ENCODE data around the gene COX10. TPM values are rescaled to one million over a fixed set of nuclear protein-coding genes. Genes with fewer than 3 reads are reported as not detected.
"Not testable (repeated sequence)": the region's sequence is repeated elsewhere in the genome, so short reads cannot be mapped to it uniquely, and the experiment has no call there.

COX10 gene
- total RNA-seq, 2 experiments from 2014 or later, result 21.1 to 24.9 TPM

- Histone ChIP-seq H3K79me2 (ENCODE audit: insufficient read depth, low read depth, low read length) (no peaks in the 10 kb centered on the region), H3K36me3 (ENCODE audit: insufficient read depth, low read length) (no peaks in the 10 kb centered on the region), H3K4me3 (ENCODE audit: low read depth, low read length, poor library complexity, severe bottlenecking) (no peak overlapping the region), H3K9me2 (ENCODE audit: insufficient read depth, low read length) (no peaks in the 10 kb centered on the region), H3K4me1 (ENCODE audit: insufficient read depth, low read length, poor library complexity, severe bottlenecking) (no peaks in the 10 kb centered on the region), H3K27ac (ENCODE audit: low read depth, low read length, poor library complexity, severe bottlenecking) (no peak overlapping the region), H4K20me1 (ENCODE audit: insufficient read depth, low read length) (no peaks in the 10 kb centered on the region), H2AFZ (ENCODE audit: low read length) (no peak overlapping the region), H3K4me2 (ENCODE audit: low read length) (no peak overlapping the region), H3K9me3 (ENCODE audit: low read length) (no peaks in the 10 kb centered on the region)
- BruUV-seq (replicated peaks), result no TSS peak
- TF ChIP-seq EZH2phosphoT487 (IDR thresholded peaks at IDR 0.05; ENCODE audit: borderline replicate concordance, low read depth, low read length) (no peak), CTCF (conservative IDR thresholded peaks at IDR 0.05; ENCODE audit: low read length) (no peak)
- ChIA-PET POLR2A (no interaction called here), CTCF (ENCODE audit: unreplicated experiment) (no interaction called here)
- no peak for DNase-seq (ENCODE audit: low spot score)
- intact Hi-C loops (cut with micrococcal nuclease; ENCODE audit: unreplicated experiment), result no loop called here
These were observed 159.6 kb downstream of the COX10 start for GRCh38 chr17:14228903-14229302.

- POLR2A ChIA-PET, result not testable (repeated sequence)
These were observed 161.9 kb downstream of the COX10 start for GRCh38 chr17:14231187-14231586.

GRCh38 chr17:14235047-14235446 lies 165.7 kb downstream of the COX10 start:
- H2AFZ ChIP-seq (ENCODE audit: low read length); intact Hi-C loops (cut with micrococcal nuclease; ENCODE audit: unreplicated experiment); BruUV-seq (replicated peaks); POLR2A ChIA-PET; H3K4me1 ChIP-seq (ENCODE audit: insufficient read depth, low read length, poor library complexity, severe bottlenecking); H4K20me1 ChIP-seq (ENCODE audit: insufficient read depth, low read length); H3K4me2 ChIP-seq (ENCODE audit: low read length); H3K36me3 ChIP-seq (ENCODE audit: insufficient read depth, low read length); H3K4me3 ChIP-seq (ENCODE audit: low read depth, low read length, poor library complexity, severe bottlenecking); CTCF ChIA-PET (ENCODE audit: unreplicated experiment); H3K27ac ChIP-seq (ENCODE audit: low read depth, low read length, poor library complexity, severe bottlenecking); DNase-seq (ENCODE audit: low spot score); H3K9me2 ChIP-seq (ENCODE audit: insufficient read depth, low read length); H3K79me2 ChIP-seq (ENCODE audit: insufficient read depth, low read depth, low read length); H3K9me3 ChIP-seq (ENCODE audit: low read length): not testable (repeated sequence)

More at GRCh38 chr17:14231187-14231586, 161.9 kb downstream of the COX10 start:
- H3K9me2 ChIP-seq (ENCODE audit: insufficient read depth, low read length); H3K79me2 ChIP-seq (ENCODE audit: insufficient read depth, low read depth, low read length); H3K27ac ChIP-seq (ENCODE audit: low read depth, low read length, poor library complexity, severe bottlenecking); intact Hi-C loops (cut with micrococcal nuclease; ENCODE audit: unreplicated experiment); H4K20me1 ChIP-seq (ENCODE audit: insufficient read depth, low read length); H2AFZ ChIP-seq (ENCODE audit: low read length); H3K36me3 ChIP-seq (ENCODE audit: insufficient read depth, low read length); H3K4me2 ChIP-seq (ENCODE audit: low read length); H3K9me3 ChIP-seq (ENCODE audit: low read length); H3K4me3 ChIP-seq (ENCODE audit: low read depth, low read length, poor library complexity, severe bottlenecking); CTCF ChIA-PET (ENCODE audit: unreplicated experiment); DNase-seq (ENCODE audit: low spot score); H3K4me1 ChIP-seq (ENCODE audit: insufficient read depth, low read length, poor library complexity, severe bottlenecking); BruUV-seq (replicated peaks): not testable (repeated sequence)

- CTCF ChIA-PET (ENCODE audit: unreplicated experiment); POLR2A ChIA-PET; BruUV-seq (replicated peaks): not testable (repeated sequence)
These were observed 166.7 kb downstream of the COX10 start for GRCh38 chr17:14236032-14236431.

GRCh38 chr17:14236762-14237161 lies 167.5 kb downstream of the COX10 start, which contains the start of gene CDRT15:
Gene CDRT15, minus strand, starts transcription at chr17:14236862. Its CDS starts 29 bp downstream, at chr17:14236833.
- DNase-seq (ENCODE audit: low spot score); H3K79me2 ChIP-seq (ENCODE audit: insufficient read depth, low read depth, low read length); H3K9me3 ChIP-seq (ENCODE audit: low read length); H4K20me1 ChIP-seq (ENCODE audit: insufficient read depth, low read length); H3K4me3 ChIP-seq (ENCODE audit: low read depth, low read length, poor library complexity, severe bottlenecking); intact Hi-C loops (cut with micrococcal nuclease; ENCODE audit: unreplicated experiment); H3K36me3 ChIP-seq (ENCODE audit: insufficient read depth, low read length); BruUV-seq (replicated peaks); H3K4me1 ChIP-seq (ENCODE audit: insufficient read depth, low read length, poor library complexity, severe bottlenecking); H3K27ac ChIP-seq (ENCODE audit: low read depth, low read length, poor library complexity, severe bottlenecking); POLR2A ChIA-PET; H3K4me2 ChIP-seq (ENCODE audit: low read length); CTCF ChIA-PET (ENCODE audit: unreplicated experiment); H3K9me2 ChIP-seq (ENCODE audit: insufficient read depth, low read length); H2AFZ ChIP-seq (ENCODE audit: low read length): not testable (repeated sequence)

More at GRCh38 chr17:14236032-14236431, 166.7 kb downstream of the COX10 start:
- H3K27ac ChIP-seq (ENCODE audit: low read depth, low read length, poor library complexity, severe bottlenecking); H3K9me3 ChIP-seq (ENCODE audit: low read length); DNase-seq (ENCODE audit: low spot score); H2AFZ ChIP-seq (ENCODE audit: low read length); H3K4me1 ChIP-seq (ENCODE audit: insufficient read depth, low read length, poor library complexity, severe bottlenecking); H3K4me2 ChIP-seq (ENCODE audit: low read length); H4K20me1 ChIP-seq (ENCODE audit: insufficient read depth, low read length); H3K9me2 ChIP-seq (ENCODE audit: insufficient read depth, low read length); H3K36me3 ChIP-seq (ENCODE audit: insufficient read depth, low read length); H3K79me2 ChIP-seq (ENCODE audit: insufficient read depth, low read depth, low read length); intact Hi-C loops (cut with micrococcal nuclease; ENCODE audit: unreplicated experiment); H3K4me3 ChIP-seq (ENCODE audit: low read depth, low read length, poor library complexity, severe bottlenecking): not testable (repeated sequence)

- H3K27ac ChIP-seq (ENCODE audit: low read depth, low read length, poor library complexity, severe bottlenecking); H4K20me1 ChIP-seq (ENCODE audit: insufficient read depth, low read length); H3K36me3 ChIP-seq (ENCODE audit: insufficient read depth, low read length); H3K79me2 ChIP-seq (ENCODE audit: insufficient read depth, low read depth, low read length); H3K9me2 ChIP-seq (ENCODE audit: insufficient read depth, low read length); BruUV-seq (replicated peaks); POLR2A ChIA-PET; intact Hi-C loops (cut with micrococcal nuclease; ENCODE audit: unreplicated experiment); H3K4me3 ChIP-seq (ENCODE audit: low read depth, low read length, poor library complexity, severe bottlenecking); H3K9me3 ChIP-seq (ENCODE audit: low read length); H2AFZ ChIP-seq (ENCODE audit: low read length); H3K4me2 ChIP-seq (ENCODE audit: low read length); CTCF ChIA-PET (ENCODE audit: unreplicated experiment); DNase-seq (ENCODE audit: low spot score); H3K4me1 ChIP-seq (ENCODE audit: insufficient read depth, low read length, poor library complexity, severe bottlenecking): not testable (repeated sequence)
These were observed 170.0 kb downstream of the COX10 start for GRCh38 chr17:14239271-14239670.

Measured in OCI-LY7 (cell line).